ENCODE measurements around the gene CHRM5.

GRCh38 chr15:34065941-34066340 is 97.6 kb downstream of the CHRM5 start:
- TF ChIP-seq CTCF (IDR thresholded peaks at IDR 0.05): no peak
- TF ChIP-seq POLR2A (IDR thresholded peaks at IDR 0.05): no peak

Data from uterus (tissue), 2 donors.